Activated T-cell treated with anti-CD3 and anti-CD28 coated beads, Interleukin-2, amount 50 U/mL, for 4 hours (primary cell): ENCODE data around the gene TMC3. TPM values are rescaled to one million over a fixed set of nuclear protein-coding genes. Genes with fewer than 3 reads are reported as not detected.
"Not testable (repeated sequence)": the region's sequence is repeated elsewhere in the genome, so short reads cannot be mapped to it uniquely, and the experiment has no call there.

Experiments used
- ATAC-seq, 2 donors: fragments of 200-7000 bp; cut with Tn5 transposase; one replicate each; pipeline ENCODE4 v1.10.0; 2021
- DNase-seq: peaks from one replicate; pipeline ENCODE4 v3.0.0-alpha.2; 2020
- H3K27me3 Mint-ChIP-seq: one replicate; pipeline ENCODE4 v1.8.0; 2021; ENCODE audit warnings: low read depth, mixed read lengths
- H3K36me3 Mint-ChIP-seq: one replicate; pipeline ENCODE4 v1.8.0; 2022; ENCODE audit warnings: mixed read lengths; ENCODE audit not compliant: insufficient read depth
- H3K4me1 Mint-ChIP-seq: one replicate; pipeline ENCODE4 v1.8.0; 2021; ENCODE audit warnings: low read depth, mixed read lengths
- H3K4me3 Mint-ChIP-seq: one replicate; pipeline ENCODE4 v1.8.0; 2021; ENCODE audit warnings: mild to moderate bottlenecking, moderate library complexity, mixed read lengths
- H3K9me3 Mint-ChIP-seq: one replicate; pipeline ENCODE4 v1.8.0; 2021; ENCODE audit warnings: mixed read lengths
- total RNA-seq, 3 donors: library from RNA; stranded (reverse); gene quantifications; one replicate each; pipeline ENCODE4 v1.2.1, GENCODE V29; 2021

Gene TMC3
- total RNA-seq, 3 donors from 2014 or later = not detected

- no peak for ATAC-seq
- peaks cover 1% of the 10 kb centered on the region for H3K27me3 Mint-ChIP-seq
Observed at GRCh38 chr15:81346611-81347010, 27.4 kb downstream of the TMC3 start.

GRCh38 chr15:81343371-81343770 lies 30.6 kb downstream of the TMC3 start:
- no peaks in the 10 kb centered on the region for H3K4me1 Mint-ChIP-seq
- DNase-seq = no peak
- H3K4me3 Mint-ChIP-seq = no peak overlapping the region
- H3K36me3 Mint-ChIP-seq = no peaks in the 10 kb centered on the region
- H3K9me3 Mint-ChIP-seq = no peaks in the 10 kb centered on the region
- no peak for ATAC-seq
- H3K27me3 Mint-ChIP-seq = peaks cover 4% of the 10 kb centered on the region

More at GRCh38 chr15:81346611-81347010, 27.4 kb downstream of the TMC3 start:
- no peak for DNase-seq
- H3K36me3 Mint-ChIP-seq = no peaks in the 10 kb centered on the region
- H3K9me3 Mint-ChIP-seq = no peaks in the 10 kb centered on the region
- no peak overlapping the region for H3K4me3 Mint-ChIP-seq
- H3K4me1 Mint-ChIP-seq = no peaks in the 10 kb centered on the region

DNA sequence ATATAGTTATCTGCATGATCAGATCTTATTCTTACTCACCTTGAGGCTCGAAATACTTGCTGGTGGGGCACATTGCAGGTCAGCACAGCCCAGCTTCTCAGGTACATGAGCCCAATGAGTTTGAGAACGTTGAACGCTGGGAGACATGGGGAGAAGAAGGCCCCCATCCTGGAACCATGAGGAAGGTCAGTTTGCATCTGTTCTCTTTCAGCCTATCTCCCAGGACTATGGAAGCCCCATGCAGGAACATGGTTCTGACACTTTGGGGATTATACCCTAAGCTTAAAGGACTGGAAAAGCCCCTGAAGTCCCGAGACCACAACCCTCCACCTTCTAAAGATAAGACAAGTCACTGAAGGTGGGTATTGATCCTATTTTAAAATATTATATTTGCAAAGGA lies 32.7 kb downstream of the TMC3 start:
- no peak for DNase-seq
- ATAC-seq = no peak
- Mint-ChIP-seq H3K36me3 (no peaks in the 10 kb centered on the region), H3K4me1 (peaks cover 2% of the 10 kb centered on the region), H3K4me3 (no peak overlapping the region), H3K27me3 (peaks cover 4% of the 10 kb centered on the region), H3K9me3 (no peaks in the 10 kb centered on the region)

GRCh38 chr15:81339851-81340250 lies 34.2 kb downstream of the TMC3 start:
- Mint-ChIP-seq H3K4me1 (peaks cover 3% of the 10 kb centered on the region), H3K4me3 (no peak overlapping the region), H3K36me3 (no peaks in the 10 kb centered on the region), H3K9me3 (no peaks in the 10 kb centered on the region), H3K27me3 (peaks cover 2% of the 10 kb centered on the region)
- DNase-seq = no peak
- no peak for ATAC-seq

- H3K36me3 Mint-ChIP-seq = no peaks in the 10 kb centered on the region
Observed at GRCh38 chr15:81339321-81339720, 34.7 kb downstream of the TMC3 start.

DNA sequence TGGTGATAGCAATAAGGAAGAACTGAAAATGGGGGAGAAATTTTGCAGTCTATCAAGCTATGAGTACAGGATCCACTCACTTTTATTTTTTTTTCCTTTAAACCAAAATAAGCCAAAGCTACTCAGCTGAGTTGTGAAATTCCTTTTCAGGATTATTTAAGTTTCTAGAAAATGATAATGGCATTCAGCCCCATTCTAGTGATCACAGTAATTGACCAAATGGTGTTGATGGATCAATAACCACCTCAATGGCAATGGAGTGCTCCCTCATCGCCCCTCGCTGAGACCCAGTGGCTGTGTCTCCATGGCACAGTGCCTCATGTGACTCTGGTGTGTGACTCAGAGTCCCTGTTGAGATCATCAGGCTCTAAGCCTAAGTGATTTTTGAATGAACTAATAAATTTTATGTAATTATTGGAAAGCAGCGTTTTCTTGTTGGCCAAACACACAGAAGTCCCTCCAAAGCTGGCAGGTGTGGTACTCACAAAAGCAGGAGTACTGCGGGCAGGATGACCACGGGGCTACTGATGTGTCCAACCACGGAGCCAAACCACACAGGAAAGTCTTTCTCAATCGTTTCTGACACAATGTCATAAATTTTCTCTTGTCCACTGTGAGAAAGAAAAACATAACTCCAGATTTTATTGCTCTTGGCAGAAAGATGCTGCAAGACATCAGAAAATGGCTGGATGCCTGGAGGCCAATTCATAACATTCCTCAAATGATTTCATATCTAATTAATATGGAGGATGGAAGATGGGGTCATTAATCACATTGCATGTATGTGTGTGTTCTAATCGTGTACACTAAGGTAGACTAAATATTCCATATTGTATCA lies 35.6 kb downstream of the TMC3 start:
- no peaks in the 10 kb centered on the region for H3K9me3 Mint-ChIP-seq
- ATAC-seq (no peak), DNase-seq (no peak)
- peaks cover 2% of the 10 kb centered on the region for H3K27me3 Mint-ChIP-seq
- no peaks in the 10 kb centered on the region for H3K36me3 Mint-ChIP-seq
- peaks cover 3% of the 10 kb centered on the region for H3K4me1 Mint-ChIP-seq
- no peak overlapping the region for H3K4me3 Mint-ChIP-seq

More at GRCh38 chr15:81339321-81339720, 34.7 kb downstream of the TMC3 start:
- ATAC-seq (no peak), DNase-seq (no peak)
- Mint-ChIP-seq H3K4me1 (peaks cover 3% of the 10 kb centered on the region), H3K4me3 (no peak overlapping the region), H3K27me3 (peaks cover 2% of the 10 kb centered on the region), H3K9me3 (no peaks in the 10 kb centered on the region)

DNA sequence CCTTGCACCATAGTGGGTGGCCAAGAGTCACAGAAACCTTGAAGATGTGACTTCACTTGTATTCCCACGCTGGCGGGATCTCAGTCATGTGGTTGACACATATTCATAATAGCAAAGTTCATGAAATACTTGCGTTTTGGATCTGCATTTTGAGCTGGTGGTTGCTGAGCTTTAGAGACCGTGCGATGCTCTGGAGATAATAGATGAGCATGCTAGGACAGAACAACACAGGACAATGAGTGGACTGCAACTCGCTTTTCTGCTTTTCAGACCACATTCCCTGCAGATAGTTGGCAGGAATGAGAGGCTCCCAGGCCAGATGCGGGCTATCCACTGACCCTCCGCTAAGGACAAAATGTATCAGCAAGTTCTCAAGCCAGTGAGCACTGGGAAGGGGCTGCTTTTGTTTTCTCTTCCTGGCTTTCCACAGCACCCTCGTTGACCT lies 36.3 kb downstream of the TMC3 start:
- Mint-ChIP-seq H3K4me1 (peaks cover 3% of the 10 kb centered on the region), H3K4me3 (no peak overlapping the region), H3K27me3 (peaks cover 2% of the 10 kb centered on the region), H3K9me3 (no peaks in the 10 kb centered on the region), H3K36me3 (no peaks in the 10 kb centered on the region)
- ATAC-seq (peak in 1 of 2 donors; percentile 41), DNase-seq (no peak)

GRCh38 chr15:81337241-81337640 lies 36.8 kb downstream of the TMC3 start:
- ATAC-seq = no peak
- Mint-ChIP-seq H3K9me3 (no peaks in the 10 kb centered on the region), H3K36me3 (no peaks in the 10 kb centered on the region), H3K27me3 (peaks cover 2% of the 10 kb centered on the region), H3K4me3 (no peak overlapping the region), H3K4me1 (peaks cover 3% of the 10 kb centered on the region)
- no peak for DNase-seq

- peak in 1 of 2 donors; percentile 60 for ATAC-seq
- Mint-ChIP-seq H3K4me3 (no peak overlapping the region), H3K36me3 (no peaks in the 10 kb centered on the region), H3K9me3 (no peaks in the 10 kb centered on the region), H3K27me3 (peaks cover 2% of the 10 kb centered on the region), H3K4me1 (peaks cover 3% of the 10 kb centered on the region)
- peak; percentile 41 for DNase-seq
Observed at GRCh38 chr15:81336568-81336967, 37.4 kb downstream of the TMC3 start.

DNA sequence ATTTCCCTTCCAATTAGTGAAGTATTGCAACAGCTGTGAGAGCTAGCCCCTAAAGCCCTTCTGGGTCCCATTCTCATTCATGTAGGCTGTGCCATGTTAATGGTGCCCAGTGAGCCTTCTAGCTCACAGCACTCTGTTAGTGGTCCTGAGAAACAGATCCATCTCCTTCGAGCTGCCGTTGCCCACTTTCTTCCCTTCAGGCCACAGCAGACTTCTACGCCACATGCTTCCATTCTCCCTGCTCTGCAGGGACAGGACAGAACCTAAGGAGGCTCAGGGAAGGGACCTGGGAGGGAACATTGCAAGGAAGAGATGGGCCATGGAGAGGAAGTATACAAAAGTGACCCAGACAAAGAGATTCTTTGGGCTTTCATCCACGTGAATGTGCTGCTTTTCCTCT lies 38.4 kb downstream of the TMC3 start:
- ATAC-seq (no peak), DNase-seq (no peak)
- H3K27me3 Mint-ChIP-seq = no peaks in the 10 kb centered on the region
- H3K4me3 Mint-ChIP-seq = no peak overlapping the region
- peaks cover 9% of the 10 kb centered on the region for H3K4me1 Mint-ChIP-seq
- no peaks in the 10 kb centered on the region for H3K9me3 Mint-ChIP-seq
- no peaks in the 10 kb centered on the region for H3K36me3 Mint-ChIP-seq

GRCh38 chr15:81334768-81335435 lies 39.1 kb downstream of the TMC3 start:
- peaks cover 10% of the 10 kb centered on the region for H3K4me1 Mint-ChIP-seq
- ATAC-seq (no peak), DNase-seq (no peak)
- no peaks in the 10 kb centered on the region for H3K27me3 Mint-ChIP-seq
- no peaks in the 10 kb centered on the region for H3K36me3 Mint-ChIP-seq
- H3K4me3 Mint-ChIP-seq = no peak overlapping the region
- H3K9me3 Mint-ChIP-seq = no peaks in the 10 kb centered on the region

- no peaks in the 10 kb centered on the region for H3K9me3 Mint-ChIP-seq
- DNase-seq (no peak), ATAC-seq (no peak)
- no peak overlapping the region for H3K4me3 Mint-ChIP-seq
- H3K36me3 Mint-ChIP-seq = no peaks in the 10 kb centered on the region
- H3K27me3 Mint-ChIP-seq = no peaks in the 10 kb centered on the region
- peaks cover 10% of the 10 kb centered on the region for H3K4me1 Mint-ChIP-seq
Observed at GRCh38 chr15:81333363-81333762, 40.6 kb downstream of the TMC3 start.

- Mint-ChIP-seq H3K4me3 (no peak overlapping the region), H3K9me3 (no peaks in the 10 kb centered on the region), H3K27me3 (no peaks in the 10 kb centered on the region), H3K4me1 (peaks cover 14% of the 10 kb centered on the region), H3K36me3 (no peaks in the 10 kb centered on the region)
- ATAC-seq = no peak
- no peak for DNase-seq
Observed at GRCh38 chr15:81332326-81332725, 41.7 kb downstream of the TMC3 start.

DNA sequence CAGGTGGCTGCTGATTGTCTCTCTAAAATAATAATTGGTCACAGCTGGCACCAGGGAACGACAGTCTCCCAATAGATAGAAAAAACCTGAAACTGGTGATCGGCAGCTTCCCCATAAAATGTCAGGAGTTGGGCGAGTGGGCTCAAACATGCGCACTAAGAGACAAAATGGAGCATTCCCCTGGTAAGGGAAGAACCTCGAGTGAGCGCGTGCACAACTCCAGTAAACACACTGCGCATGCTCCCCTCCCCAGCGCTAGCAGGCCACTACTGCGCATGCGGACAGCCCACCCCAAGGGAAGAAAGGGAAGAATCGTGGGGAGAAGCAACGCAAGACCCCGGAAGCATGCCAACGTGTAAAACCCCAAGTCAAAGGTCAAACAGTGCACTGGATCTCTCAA lies 42.4 kb downstream of the TMC3 start:
- no peaks in the 10 kb centered on the region for H3K36me3 Mint-ChIP-seq
- H3K9me3 Mint-ChIP-seq = no peaks in the 10 kb centered on the region
- H3K27me3 Mint-ChIP-seq = no peaks in the 10 kb centered on the region
- peaks cover 16% of the 10 kb centered on the region for H3K4me1 Mint-ChIP-seq
- ATAC-seq (no peak), DNase-seq (no peak)
- H3K4me3 Mint-ChIP-seq = no peak overlapping the region

DNA sequence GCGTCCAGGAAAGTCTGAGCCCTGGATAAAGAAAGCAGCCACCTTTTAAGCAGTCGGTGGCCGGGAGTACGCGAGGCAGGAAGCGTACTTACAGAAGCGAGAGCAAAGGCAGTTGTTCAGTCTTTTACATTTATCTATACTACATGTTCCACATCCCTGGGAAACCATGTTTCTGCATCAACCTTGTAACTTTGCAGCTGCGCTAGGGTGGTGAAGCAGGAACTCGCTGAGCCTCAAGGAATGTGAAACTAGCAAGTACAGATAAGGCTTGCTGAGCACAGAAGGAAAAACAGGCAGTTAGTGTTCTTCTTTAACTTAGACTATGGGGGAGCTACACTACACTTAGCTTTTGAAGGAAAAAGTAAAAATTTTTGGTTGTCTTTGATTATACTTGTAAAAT lies 42.9 kb downstream of the TMC3 start:
- H3K4me3 Mint-ChIP-seq = peak overlapping the region; percentile 6
- H3K27me3 Mint-ChIP-seq, H3K36me3 Mint-ChIP-seq, H3K9me3 Mint-ChIP-seq, DNase-seq, ATAC-seq: not testable (repeated sequence)
- peaks cover 14% of the 10 kb centered on the region for H3K4me1 Mint-ChIP-seq
